ENCODE measurements around the gene TMEM50B.

The TMEM50B gene

DNA sequence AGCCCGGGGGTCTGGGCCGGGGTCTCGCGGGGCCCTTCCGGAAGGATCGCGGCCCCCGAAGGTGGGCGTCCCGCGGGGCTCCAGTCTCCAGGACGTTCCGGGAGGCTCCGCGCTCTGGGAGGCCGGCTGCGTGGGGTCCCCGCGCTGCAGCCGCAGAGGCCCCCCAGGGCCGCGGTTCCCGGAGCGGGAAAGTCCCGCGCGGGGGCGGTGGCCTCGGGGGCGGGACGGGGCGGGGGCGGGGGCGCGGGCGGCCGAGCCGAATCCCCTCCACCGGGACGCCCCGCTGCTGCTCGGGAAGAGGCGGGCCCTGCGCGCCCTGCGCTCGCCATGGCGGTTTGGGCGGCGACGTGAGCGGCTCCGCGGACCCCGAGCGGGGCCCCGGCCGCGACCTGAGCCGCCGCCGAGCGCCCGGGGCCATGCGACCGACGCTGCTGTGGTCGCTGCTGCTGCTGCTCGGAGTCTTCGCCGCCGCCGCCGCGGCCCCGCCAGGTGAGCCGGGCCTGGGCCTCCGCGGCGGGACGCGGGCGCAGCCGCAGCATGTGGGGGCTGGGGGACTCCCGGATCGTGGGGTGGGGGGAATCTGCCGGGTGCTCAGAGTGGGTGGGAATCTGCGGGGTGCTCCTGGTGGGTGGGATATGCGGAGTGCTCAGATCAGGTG lies 76.5 kb downstream of the TMEM50B start, which contains the start of gene IFNGR2:
Gene IFNGR2 (plus strand): TSS at position 286 of the 658 bp plus-strand sequence. CDS start 131 bp downstream, at position 417.
- intact Hi-C loops (cut with DNase I) = no loop called here
- DNase-seq = peak in 4 of 10 donors; percentile 27 to 89 (median 29)

DNA sequence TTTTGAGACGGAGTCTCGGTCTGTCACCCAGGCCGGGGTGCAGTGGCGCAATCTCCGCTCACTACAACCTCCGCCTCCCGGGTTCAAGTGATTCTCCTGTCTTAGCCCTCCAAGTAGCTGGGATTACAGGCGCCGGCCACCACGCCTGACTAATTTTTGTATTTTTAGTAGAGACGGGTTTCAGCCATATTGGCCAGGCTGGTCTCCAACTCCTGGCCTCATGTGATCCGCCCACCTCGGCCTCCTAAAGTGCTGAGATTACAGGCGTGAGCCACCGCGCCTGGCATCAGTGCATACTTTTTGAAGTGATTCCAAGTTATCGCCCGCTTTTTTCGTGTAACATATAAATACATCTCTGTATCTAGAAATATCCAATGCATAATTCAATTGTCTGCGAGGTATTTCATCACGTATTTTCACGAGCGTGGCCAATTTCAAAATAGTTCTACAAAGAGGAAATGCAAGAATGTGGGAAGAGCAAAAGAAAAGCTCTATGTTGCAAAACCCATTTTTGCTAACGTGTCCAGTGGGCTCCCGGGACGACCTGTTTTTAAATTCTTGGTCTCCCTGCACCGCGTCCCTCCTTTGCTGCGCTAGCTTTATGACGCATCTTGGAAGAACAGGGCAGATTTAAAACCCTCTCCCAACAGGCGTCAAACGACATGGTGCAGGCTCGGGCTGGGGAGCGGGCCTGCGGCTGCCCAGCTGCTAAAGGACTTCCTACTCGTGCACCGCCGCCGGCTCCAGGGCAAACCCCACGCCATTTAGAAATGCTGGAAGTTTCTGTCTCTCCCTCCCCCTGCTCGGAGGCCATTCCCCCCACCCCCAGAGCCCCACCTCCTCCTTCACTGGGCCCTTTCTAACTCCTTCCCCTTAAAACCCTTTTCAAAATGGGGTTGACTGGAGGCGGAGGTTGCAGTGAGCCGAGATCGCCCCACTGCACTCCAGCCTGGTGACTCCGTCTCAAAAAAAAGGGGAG lies 77.5 kb downstream of the TMEM50B start:
- peak; percentile 22 to 93 (median 51) for DNase-seq
- intact Hi-C loops (cut with DNase I) = no loop called here

DNA sequence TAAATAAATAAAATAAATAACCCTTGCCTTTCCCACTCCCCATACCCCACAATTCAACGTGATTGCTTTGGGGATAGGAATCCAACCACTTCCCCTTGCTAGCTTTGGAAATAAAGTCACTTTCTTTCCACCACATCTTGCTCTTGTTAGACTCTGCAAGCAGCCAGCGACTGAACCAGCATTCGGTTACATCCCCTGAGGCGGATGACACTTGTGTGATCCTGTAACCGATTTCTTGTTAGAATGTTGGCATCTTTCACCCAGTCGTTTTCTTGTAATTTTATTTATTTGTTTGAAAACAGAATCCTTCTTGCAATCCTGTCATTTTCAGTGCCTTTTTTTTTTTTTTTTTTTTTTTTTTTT lies 78.2 kb downstream of the TMEM50B start:
- no peak for DNase-seq
- intact Hi-C loops (cut with DNase I) = no loop called here
